Measurements from ENCODE around the gene EIF4A2.
"Not testable (repeated sequence)": the region's sequence is repeated elsewhere in the genome, so short reads cannot be mapped to it uniquely, and the experiment has no call there.

Gene EIF4A2

DNA sequence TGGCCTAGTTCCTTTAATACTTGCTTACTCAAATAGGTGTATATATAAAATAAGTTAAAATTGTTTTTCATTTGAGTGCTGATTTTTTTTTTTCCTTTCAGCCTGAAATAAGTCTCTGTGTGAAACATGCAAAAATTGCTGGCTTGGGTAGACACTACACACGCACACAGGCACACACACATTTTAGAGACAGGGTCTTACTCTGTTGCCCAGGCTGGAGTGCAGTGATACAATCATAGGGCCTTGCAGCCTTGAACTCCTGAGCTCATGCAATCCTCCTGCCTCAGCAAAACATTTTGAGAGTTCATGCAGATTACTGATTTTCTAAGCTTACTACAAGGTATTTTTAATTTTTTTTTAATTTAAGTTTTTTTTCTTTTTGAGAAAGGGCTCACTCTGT lies 35.6 kb downstream of the EIF4A2 start:
- DNase-seq (ENCODE audit: low read depth in 4 of 4, low spot score in 1 of 4) = no peak

DNA sequence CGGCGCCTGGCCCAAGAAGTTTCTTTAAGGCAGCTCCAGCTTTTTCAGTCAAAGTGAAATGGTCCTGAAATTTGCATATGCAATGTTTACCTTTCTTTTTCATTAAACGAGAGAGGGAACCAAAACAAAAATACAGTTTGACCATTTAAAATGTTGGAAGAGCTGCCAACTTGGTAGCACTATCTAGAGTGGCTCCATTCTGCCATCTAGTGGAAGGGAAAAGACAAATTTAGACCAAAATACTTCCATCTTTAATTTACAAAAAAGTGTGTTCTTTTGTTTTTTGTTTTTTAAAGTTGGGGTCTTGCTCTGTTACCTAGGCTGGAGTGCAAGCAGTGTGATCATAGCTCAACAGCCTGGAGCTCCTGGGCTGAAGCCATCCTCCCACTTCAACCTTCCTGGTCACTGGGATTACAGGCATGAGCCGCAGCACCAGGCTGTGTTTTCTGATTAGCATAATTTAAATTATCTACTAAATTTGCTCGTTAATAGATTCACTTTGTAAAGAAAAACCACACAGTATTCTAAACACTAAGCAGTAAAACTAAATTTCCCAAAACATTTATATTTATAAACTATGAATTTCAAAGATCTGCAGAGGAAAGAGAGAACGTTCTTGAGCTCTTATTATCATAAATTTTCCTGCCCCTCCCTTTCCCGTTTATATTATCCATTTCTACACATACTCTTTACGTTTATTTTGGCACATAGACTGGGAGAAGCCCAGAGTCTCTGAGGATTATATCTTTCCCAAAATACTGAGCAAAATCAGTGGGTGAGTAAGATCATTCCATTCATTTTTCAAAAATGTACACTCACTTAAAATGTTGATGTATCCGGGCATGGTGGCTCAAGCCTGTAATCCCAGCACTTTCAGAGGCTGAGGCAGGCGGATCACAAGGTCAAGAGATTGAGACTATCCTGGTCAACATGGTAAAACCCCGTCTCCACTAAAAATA lies 38.3 kb downstream of the EIF4A2 start:
- no peak for DNase-seq (ENCODE audit: low read depth in 4 of 4, low spot score in 1 of 4)

DNA sequence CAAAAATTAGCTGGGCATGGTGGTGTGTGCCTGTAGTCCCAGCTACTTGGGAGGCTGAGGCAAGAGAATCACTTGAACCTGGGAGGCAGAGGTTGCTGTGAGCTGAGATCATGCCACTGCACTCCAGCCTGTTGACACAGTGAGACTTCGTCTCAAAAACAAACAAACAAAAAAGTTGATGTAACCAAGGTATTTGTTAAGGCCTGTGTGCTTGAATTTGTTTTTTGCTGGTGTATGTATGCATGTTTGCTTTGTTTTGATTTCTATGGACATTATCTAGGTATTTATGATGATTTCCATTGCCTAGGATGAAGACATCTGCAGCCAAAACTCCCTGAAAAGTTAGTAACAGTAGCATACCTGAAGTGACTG lies 39.0 kb downstream of the EIF4A2 start:
- not testable (repeated sequence) for DNase-seq (ENCODE audit: low read depth in 4 of 4, low spot score in 1 of 4)

GRCh38 chr3:186823386-186823785 lies 40.0 kb downstream of the EIF4A2 start:
- no peak for DNase-seq (ENCODE audit: low read depth in 4 of 4, low spot score in 1 of 4)

- DNase-seq (ENCODE audit: low read depth in 4 of 4, low spot score in 1 of 4) = no peak
These were observed 41.2 kb downstream of the EIF4A2 start for GRCh38 chr3:186824430-186825139.

GRCh38 chr3:186825294-186825821 lies 42.0 kb downstream of the EIF4A2 start:
- DNase-seq (ENCODE audit: low read depth in 4 of 4, low spot score in 1 of 4) = peak in 2 of 4 experiments; percentile 48 to 52

GRCh38 chr3:186825872-186826409 lies 42.6 kb downstream of the EIF4A2 start:
- DNase-seq (ENCODE audit: low read depth in 4 of 4, low spot score in 1 of 4) = no peak

GRCh38 chr3:186826410-186826975 lies 43.1 kb downstream of the EIF4A2 start:
- DNase-seq (ENCODE audit: low read depth in 4 of 4, low spot score in 1 of 4) = no peak

GRCh38 chr3:186826976-186827857 lies 43.8 kb downstream of the EIF4A2 start:
- peak; percentile 50 to 82 (median 66) for DNase-seq (ENCODE audit: low read depth in 4 of 4, low spot score in 1 of 4)

- no peak for DNase-seq (ENCODE audit: low read depth in 4 of 4, low spot score in 1 of 4)
These were observed 45.0 kb downstream of the EIF4A2 start for GRCh38 chr3:186828340-186828739.

GRCh38 chr3:186831798-186832197 lies 48.4 kb downstream of the EIF4A2 start:
- DNase-seq (ENCODE audit: low read depth in 4 of 4, low spot score in 1 of 4) = no peak

- no peak for DNase-seq (ENCODE audit: low read depth in 4 of 4, low spot score in 1 of 4)
These were observed 48.9 kb downstream of the EIF4A2 start for GRCh38 chr3:186832276-186832675.

All from stimulated activated CD4-positive, alpha-beta T cell treated with anti-CD3 and anti-CD28 coated beads, Interleukin-1b, Interleukin-23, amount 100 ng/mL, for 24 hours (primary cell).